Brain microvascular endothelial cell (primary cell): ENCODE data around the gene PRCD.
A peak's percentile ranks its signal among the peaks of the same experiment; 100 is the strongest.

Experiments
- DNase-seq: peaks from one replicate; pipeline ENCODE4 v3.0.0-alpha.2; 2020
- H3K27ac ChIP-seq: fragments of 250-450 bp; sonication (Bioruptor Pico); 2 replicates; pipeline ENCODE4 v1.5.1; 2020; ENCODE audit warnings: mild to moderate bottlenecking, moderate library complexity
- H3K27me3 ChIP-seq: fragments of 250-450 bp; sonication (Bioruptor Pico); replicated peaks from 2 replicates; pipeline ENCODE4 v1.5.1; 2020; ENCODE audit warnings: mild to moderate bottlenecking
- H3K36me3 ChIP-seq: fragments of 250-450 bp; sonication (Bioruptor Pico); replicated peaks from 2 replicates; pipeline ENCODE4 v1.5.1; 2020; ENCODE audit warnings: mild to moderate bottlenecking
- H3K4me3 ChIP-seq: 2 replicates; pipeline ENCODE4 v1.5.1; 2011; ENCODE audit warnings: low read depth, mild to moderate bottlenecking, control low read depth, low read length, moderate library complexity
- CTCF ChIP-seq: IDR thresholded peaks from 2 replicates; pipeline ENCODE4 v1.5.1; 2011; ENCODE audit warnings: low read depth, mild to moderate bottlenecking, moderate library complexity, low read length, control low read depth, inconsistent platforms; ENCODE audit errors: missing control alignments
- in situ Hi-C: cut with HindIII; loops from 2 replicates; pipeline ENCODE4 v1.10.0; 2017; ENCODE audit warnings: low sequenced_read_pairs, low pct_ligation_motif_present

PRCD gene

GRCh38 chr17:76534831-76535732 is 4.8 kb upstream of the PRCD start:
- Histone ChIP-seq H3K4me3 (no peak overlapping the region), H3K27ac (no peak overlapping the region), H3K27me3 (no peaks in the 10 kb centered on the region), H3K36me3 (no peaks in the 10 kb centered on the region)
- in situ Hi-C loops = no loop called here
- no peak for TF ChIP-seq CTCF
- DNase-seq = no peak

- no peak for DNase-seq
- no peak overlapping the region for H3K27ac ChIP-seq
- in situ Hi-C loops = no loop called here
- H3K27me3 ChIP-seq = no peaks in the 10 kb centered on the region
- TF ChIP-seq CTCF = no peak
- H3K4me3 ChIP-seq = peak overlapping the region; percentile 58
- no peaks in the 10 kb centered on the region for H3K36me3 ChIP-seq
Measured at GRCh38 chr17:76535788-76536510, 3.9 kb upstream of the PRCD start.

GRCh38 chr17:76536511-76537287 is 3.1 kb upstream of the PRCD start:
- TF ChIP-seq CTCF = no peak
- Histone ChIP-seq H3K27me3 (no peaks in the 10 kb centered on the region), H3K36me3 (no peaks in the 10 kb centered on the region), H3K27ac (no peak overlapping the region), H3K4me3 (peak overlapping the region; percentile 58)
- no peak for DNase-seq
- in situ Hi-C loops = no loop called here

- no peaks in the 10 kb centered on the region for H3K36me3 ChIP-seq
- no peak for DNase-seq
- TF ChIP-seq CTCF = no peak
- peak overlapping the region; percentile 58 for H3K4me3 ChIP-seq
- H3K27me3 ChIP-seq = no peaks in the 10 kb centered on the region
- no peak overlapping the region for H3K27ac ChIP-seq
- in situ Hi-C loops = no loop called here
Measured at GRCh38 chr17:76537288-76537577, 2.6 kb upstream of the PRCD start.

- no peak for DNase-seq
- Histone ChIP-seq H3K4me3 (peak within 1 kb of the TSS; percentile 58), H3K36me3 (no peaks in the 10 kb centered on the region), H3K27me3 (no peaks in the 10 kb centered on the region), H3K27ac (no peak within 1 kb of the TSS)
- in situ Hi-C loops = no loop called here
- TF ChIP-seq CTCF = no peak
Measured at GRCh38 chr17:76537578-76538280, 2.1 kb upstream of the PRCD start, which contains the start of gene CYGB. TSS of gene CYGB (minus strand) at chr17:76537709. CDS start at chr17:76537542, 167 bp downstream.
